Measurements from ENCODE around the gene SLC30A2. TPM values are rescaled to one million over a fixed set of nuclear protein-coding genes. Genes with fewer than 3 reads are reported as not detected.

The SLC30A2 gene
- total and polyA plus RNA-seq, 4 donors = under 0.01 to 0.12 (median 0.05) TPM; not detected in 1

GRCh38 chr1:26003756-26004155, 42.2 kb downstream of the SLC30A2 start:
- TF ChIP-seq HNF4G (IDR thresholded peaks at IDR 0.05) = no peak
- TF ChIP-seq RXRA (IDR thresholded peaks at IDR 0.05) = no peak
- no peak for TF ChIP-seq EGR1 (IDR thresholded peaks at IDR 0.05; ENCODE audit: low read depth in 2 of 2)
- TF ChIP-seq CTCF (IDR thresholded peaks at IDR 0.05; ENCODE audit: low read depth, low read length, missing input control) = no peak
- TF ChIP-seq GABPA (IDR thresholded peaks at IDR 0.05 in 1 of 2, conservative IDR thresholded peaks at IDR 0.05 in 1 of 2) = no peak
- TF ChIP-seq MAX (IDR thresholded peaks at IDR 0.05) = no peak
- TF ChIP-seq HNF4A (conservative IDR thresholded peaks at IDR 0.05) = no peak
- TF ChIP-seq ZBTB33 (IDR thresholded peaks at IDR 0.05) = no peak
- no peak for TF ChIP-seq REST (IDR thresholded peaks at IDR 0.05)
- TF ChIP-seq NR2F2 (IDR thresholded peaks at IDR 0.05) = no peak
- TF ChIP-seq SP1 (IDR thresholded peaks at IDR 0.05) = no peak
- no peak for TF ChIP-seq FOXA2 (IDR thresholded peaks at IDR 0.05)
- TF ChIP-seq JUND (IDR thresholded peaks at IDR 0.05) = no peak
- TF ChIP-seq FOXA1 (IDR thresholded peaks at IDR 0.05) = no peak
- Histone ChIP-seq H3K9ac (ENCODE audit: low read depth in 1 of 2, low read length in 2 of 2) (no peak overlapping the region), H3K9me3 (ENCODE audit: control insufficient read depth in 4 of 4, low read length in 3 of 4) (no peaks in the 10 kb centered on the region), H3K4me3 (ENCODE audit: low read depth in 1 of 3, low read length in 3 of 3) (no peak overlapping the region), H3K27ac (ENCODE audit: low read depth in 1 of 2, low read length in 2 of 2) (no peak overlapping the region), H3K36me3 (ENCODE audit: control insufficient read depth in 4 of 4, insufficient read depth in 3 of 4, low read depth in 1 of 4, low read length in 3 of 4) (no peaks in the 10 kb centered on the region), H3K27me3 (ENCODE audit: control insufficient read depth in 4 of 4, insufficient read depth in 4 of 4, low read length in 3 of 4) (no peaks in the 10 kb centered on the region), H3K4me1 (ENCODE audit: control insufficient read depth in 4 of 4, insufficient read depth in 4 of 4, low read length in 3 of 4) (no peaks in the 10 kb centered on the region)
- no peak for DNase-seq (ENCODE audit: low spot score)
- 86% methylated on average over 2 of the region's 2 CpGs for WGBS

GRCh38 chr1:26003262-26003661, 42.7 kb downstream of the SLC30A2 start:
- DNase-seq (ENCODE audit: low spot score) = no peak
- Histone ChIP-seq H3K4me3 (ENCODE audit: low read depth in 1 of 3, low read length in 3 of 3) (no peak overlapping the region), H3K27ac (ENCODE audit: low read depth in 1 of 2, low read length in 2 of 2) (no peak overlapping the region), H3K9me3 (ENCODE audit: control insufficient read depth in 4 of 4, low read length in 3 of 4) (no peaks in the 10 kb centered on the region), H3K9ac (ENCODE audit: low read depth in 1 of 2, low read length in 2 of 2) (no peak overlapping the region), H3K27me3 (ENCODE audit: control insufficient read depth in 4 of 4, insufficient read depth in 4 of 4, low read length in 3 of 4) (no peaks in the 10 kb centered on the region), H3K4me1 (ENCODE audit: control insufficient read depth in 4 of 4, insufficient read depth in 4 of 4, low read length in 3 of 4) (peaks cover 0 to 5% (median 3%) of the 10 kb centered on the region in 4 donors), H3K36me3 (ENCODE audit: control insufficient read depth in 4 of 4, insufficient read depth in 3 of 4, low read depth in 1 of 4, low read length in 3 of 4) (no peaks in the 10 kb centered on the region)
- no peak for TF ChIP-seq REST (IDR thresholded peaks at IDR 0.05)
- TF ChIP-seq HNF4A (conservative IDR thresholded peaks at IDR 0.05) = no peak
- TF ChIP-seq NR2F2 (IDR thresholded peaks at IDR 0.05) = no peak
- TF ChIP-seq YY1 (IDR thresholded peaks at IDR 0.05) = no peak
- no peak for TF ChIP-seq EGR1 (IDR thresholded peaks at IDR 0.05; ENCODE audit: low read depth in 2 of 2)
- no peak for TF ChIP-seq ZBTB33 (IDR thresholded peaks at IDR 0.05)
- TF ChIP-seq GABPA (IDR thresholded peaks at IDR 0.05 in 1 of 2, conservative IDR thresholded peaks at IDR 0.05 in 1 of 2) = no peak
- 87% methylated on average over 4 of the region's 4 CpGs for WGBS
